H1 (cell line): ENCODE results near the gene PSMB5. TPM values are rescaled to one million over a fixed set of nuclear protein-coding genes. Genes with fewer than 3 reads are reported as not detected.
A peak's percentile ranks its signal among the peaks of the same experiment; 100 is the strongest.

ENCODE experiments used
- BACH1 ChIP-seq: IDR thresholded peaks from 2 replicates; pipeline ENCODE4 v1.6.1; 2012; ENCODE audit warnings: low read length, improper control_type of control experiment
- HDAC2 ChIP-seq, 2 experiments: fragments of 300-600 bp in 1 of 2; sonication (generic) in 1 of 2; IDR thresholded peaks; 2 replicates each; pipeline ENCODE4 v1.6.1; 2011 to 2012; ENCODE audit warnings: low read depth in 2 of 2, low read length in 2 of 2, mild to moderate bottlenecking in 2 of 2, moderate library complexity in 2 of 2, borderline replicate concordance in 1 of 2, inconsistent platforms in 1 of 2
- KDM1A ChIP-seq: fragments of 200-600, 300-600 bp; sonication (generic); IDR thresholded peaks from 2 replicates; pipeline ENCODE4 v1.7.1; 2016; ENCODE audit warnings: mild to moderate bottlenecking, low read length, borderline replicate concordance
- KDM5A ChIP-seq: fragments of 200-600 bp; IDR thresholded peaks from 2 replicates; pipeline ENCODE4 v1.7.1; 2012; ENCODE audit warnings: mild to moderate bottlenecking, low read length, inconsistent platforms, mixed read lengths
- RAD21 ChIP-seq, 2 experiments: IDR thresholded peaks in 1 of 2; conservative IDR thresholded peaks in 1 of 2; 2 replicates each; pipeline ENCODE4 v1.6.1; 2011; ENCODE audit warnings: low read depth in 2 of 2, low read length in 2 of 2, improper control_type of control experiment in 1 of 2, inconsistent platforms in 1 of 2, mild to moderate bottlenecking in 1 of 2, moderate library complexity in 1 of 2
- SIX5 ChIP-seq: IDR thresholded peaks from 2 replicates; pipeline ENCODE4 v1.6.1; 2011; ENCODE audit warnings: mild to moderate bottlenecking, low read depth, low read length
- SP1 ChIP-seq: IDR thresholded peaks from 2 replicates; pipeline ENCODE4 v1.6.1; 2011; ENCODE audit warnings: low read depth, low read length
- polyA plus RNA-seq, 7 experiments: library from polyadenylated mRNA; depleted of rRNA in 3 of 7; stranded (reverse) in 5 of 7; unstranded in 2 of 7; fragments of >200 nt in 5 of 7; fragments of 200-250 nt in 2 of 7; gene quantifications; 1 replicate in 5 of 7; 2 replicates in 1 of 7; 4 replicates in 1 of 7; pipeline versions ENCODE4 v1.2.1 to v1.2.3, GENCODE V29; 2011 to 2013; ENCODE audit warnings: missing spikeins in 2 of 7, mixed read lengths in 2 of 7
- total RNA-seq: library from RNA; stranded (reverse); fragmentation: NEBNext Ultra II Directional; extraction: Animal tissue kit (Norgen Biotek cat#: 25700); gene quantifications from 2 replicates; pipeline ENCODE4 v1.2.1, GENCODE V29; 2021
- TF ChIP-seq, protein P1 (sequence below): IDR thresholded peaks from 2 replicates; pipeline ENCODE4 v1.6.1; 2011; ENCODE audit warnings: low read depth, mild to moderate bottlenecking, low read length; ENCODE audit not compliant: insufficient read depth
- TF ChIP-seq, protein P2 (sequence below): fragments of 300-600 bp; sonication (generic); IDR thresholded peaks from 2 replicates; pipeline ENCODE4 v1.7.1; 2012; ENCODE audit warnings: low read length, moderate library complexity, mild to moderate bottlenecking, inconsistent platforms; ENCODE audit not compliant: insufficient replicate concordance

Gene PSMB5
- total and polyA plus RNA-seq, 2 of the 8 experiments (the other 6 are each of a cell fraction or from before 2014, with no cell fraction given) = 254 to 510 TPM

DNA sequence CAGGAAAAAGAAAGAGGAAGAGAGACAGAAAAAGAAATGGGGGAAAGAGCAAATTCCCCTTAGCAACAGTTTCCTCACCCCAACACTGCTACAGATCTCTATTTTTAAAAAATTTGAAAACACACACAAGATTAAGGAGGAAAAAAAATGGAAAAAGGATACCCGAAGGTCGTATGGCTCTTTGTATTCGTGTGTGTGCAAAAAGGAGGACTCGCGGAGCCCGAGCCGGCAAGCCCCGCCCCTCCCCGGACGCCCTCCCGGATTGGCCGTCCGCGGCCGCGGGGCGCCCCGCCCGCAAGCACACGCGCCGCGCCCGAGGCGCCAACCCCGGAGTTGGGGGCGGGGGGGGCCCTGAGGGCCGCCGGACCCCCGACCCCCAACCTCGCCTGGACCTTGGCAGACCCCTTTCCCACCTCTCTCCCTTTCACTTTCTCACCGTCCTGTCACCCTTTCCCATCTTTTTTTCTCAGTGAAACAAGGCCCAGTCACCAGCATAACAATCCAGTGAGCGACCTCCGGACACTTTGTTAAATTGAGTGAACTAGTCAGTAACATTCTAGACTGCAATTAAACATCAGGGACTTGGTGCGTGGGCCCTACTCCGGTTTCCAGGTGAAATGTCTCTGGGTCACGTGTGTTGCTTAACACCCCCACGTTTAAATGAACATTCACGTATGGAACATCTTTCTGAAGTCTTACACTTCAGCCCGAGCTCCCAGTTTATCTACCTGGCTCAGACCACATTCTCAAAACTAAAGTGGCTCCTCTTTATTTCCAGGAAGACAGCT lies 24.6 kb downstream of the PSMB5 start, which contains the start of gene C14orf93 (continued):
- TF ChIP-seq, protein P1, sequence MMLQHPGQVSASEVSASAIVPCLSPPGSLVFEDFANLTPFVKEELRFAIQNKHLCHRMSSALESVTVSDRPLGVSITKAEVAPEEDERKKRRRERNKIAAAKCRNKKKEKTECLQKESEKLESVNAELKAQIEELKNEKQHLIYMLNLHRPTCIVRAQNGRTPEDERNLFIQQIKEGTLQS = no peak
- TF ChIP-seq KDM1A (peak; percentile 99), BACH1 (no peak), SP1 (0 out of 2 replicates have a peak, but pooled peaks have one; percentile 7), SIX5 (no peak), HDAC2 (IDR thresholded peaks at IDR 0.05; ENCODE audit: borderline replicate concordance in 1 of 2, low read depth in 2 of 2, low read length in 2 of 2) (no peak), KDM5A (no peak), RAD21 (IDR thresholded peaks at IDR 0.05 in 1 of 2, conservative IDR thresholded peaks at IDR 0.05 in 1 of 2; ENCODE audit: low read depth in 2 of 2, low read length in 2 of 2) (no peak)
- TF ChIP-seq, protein P2, sequence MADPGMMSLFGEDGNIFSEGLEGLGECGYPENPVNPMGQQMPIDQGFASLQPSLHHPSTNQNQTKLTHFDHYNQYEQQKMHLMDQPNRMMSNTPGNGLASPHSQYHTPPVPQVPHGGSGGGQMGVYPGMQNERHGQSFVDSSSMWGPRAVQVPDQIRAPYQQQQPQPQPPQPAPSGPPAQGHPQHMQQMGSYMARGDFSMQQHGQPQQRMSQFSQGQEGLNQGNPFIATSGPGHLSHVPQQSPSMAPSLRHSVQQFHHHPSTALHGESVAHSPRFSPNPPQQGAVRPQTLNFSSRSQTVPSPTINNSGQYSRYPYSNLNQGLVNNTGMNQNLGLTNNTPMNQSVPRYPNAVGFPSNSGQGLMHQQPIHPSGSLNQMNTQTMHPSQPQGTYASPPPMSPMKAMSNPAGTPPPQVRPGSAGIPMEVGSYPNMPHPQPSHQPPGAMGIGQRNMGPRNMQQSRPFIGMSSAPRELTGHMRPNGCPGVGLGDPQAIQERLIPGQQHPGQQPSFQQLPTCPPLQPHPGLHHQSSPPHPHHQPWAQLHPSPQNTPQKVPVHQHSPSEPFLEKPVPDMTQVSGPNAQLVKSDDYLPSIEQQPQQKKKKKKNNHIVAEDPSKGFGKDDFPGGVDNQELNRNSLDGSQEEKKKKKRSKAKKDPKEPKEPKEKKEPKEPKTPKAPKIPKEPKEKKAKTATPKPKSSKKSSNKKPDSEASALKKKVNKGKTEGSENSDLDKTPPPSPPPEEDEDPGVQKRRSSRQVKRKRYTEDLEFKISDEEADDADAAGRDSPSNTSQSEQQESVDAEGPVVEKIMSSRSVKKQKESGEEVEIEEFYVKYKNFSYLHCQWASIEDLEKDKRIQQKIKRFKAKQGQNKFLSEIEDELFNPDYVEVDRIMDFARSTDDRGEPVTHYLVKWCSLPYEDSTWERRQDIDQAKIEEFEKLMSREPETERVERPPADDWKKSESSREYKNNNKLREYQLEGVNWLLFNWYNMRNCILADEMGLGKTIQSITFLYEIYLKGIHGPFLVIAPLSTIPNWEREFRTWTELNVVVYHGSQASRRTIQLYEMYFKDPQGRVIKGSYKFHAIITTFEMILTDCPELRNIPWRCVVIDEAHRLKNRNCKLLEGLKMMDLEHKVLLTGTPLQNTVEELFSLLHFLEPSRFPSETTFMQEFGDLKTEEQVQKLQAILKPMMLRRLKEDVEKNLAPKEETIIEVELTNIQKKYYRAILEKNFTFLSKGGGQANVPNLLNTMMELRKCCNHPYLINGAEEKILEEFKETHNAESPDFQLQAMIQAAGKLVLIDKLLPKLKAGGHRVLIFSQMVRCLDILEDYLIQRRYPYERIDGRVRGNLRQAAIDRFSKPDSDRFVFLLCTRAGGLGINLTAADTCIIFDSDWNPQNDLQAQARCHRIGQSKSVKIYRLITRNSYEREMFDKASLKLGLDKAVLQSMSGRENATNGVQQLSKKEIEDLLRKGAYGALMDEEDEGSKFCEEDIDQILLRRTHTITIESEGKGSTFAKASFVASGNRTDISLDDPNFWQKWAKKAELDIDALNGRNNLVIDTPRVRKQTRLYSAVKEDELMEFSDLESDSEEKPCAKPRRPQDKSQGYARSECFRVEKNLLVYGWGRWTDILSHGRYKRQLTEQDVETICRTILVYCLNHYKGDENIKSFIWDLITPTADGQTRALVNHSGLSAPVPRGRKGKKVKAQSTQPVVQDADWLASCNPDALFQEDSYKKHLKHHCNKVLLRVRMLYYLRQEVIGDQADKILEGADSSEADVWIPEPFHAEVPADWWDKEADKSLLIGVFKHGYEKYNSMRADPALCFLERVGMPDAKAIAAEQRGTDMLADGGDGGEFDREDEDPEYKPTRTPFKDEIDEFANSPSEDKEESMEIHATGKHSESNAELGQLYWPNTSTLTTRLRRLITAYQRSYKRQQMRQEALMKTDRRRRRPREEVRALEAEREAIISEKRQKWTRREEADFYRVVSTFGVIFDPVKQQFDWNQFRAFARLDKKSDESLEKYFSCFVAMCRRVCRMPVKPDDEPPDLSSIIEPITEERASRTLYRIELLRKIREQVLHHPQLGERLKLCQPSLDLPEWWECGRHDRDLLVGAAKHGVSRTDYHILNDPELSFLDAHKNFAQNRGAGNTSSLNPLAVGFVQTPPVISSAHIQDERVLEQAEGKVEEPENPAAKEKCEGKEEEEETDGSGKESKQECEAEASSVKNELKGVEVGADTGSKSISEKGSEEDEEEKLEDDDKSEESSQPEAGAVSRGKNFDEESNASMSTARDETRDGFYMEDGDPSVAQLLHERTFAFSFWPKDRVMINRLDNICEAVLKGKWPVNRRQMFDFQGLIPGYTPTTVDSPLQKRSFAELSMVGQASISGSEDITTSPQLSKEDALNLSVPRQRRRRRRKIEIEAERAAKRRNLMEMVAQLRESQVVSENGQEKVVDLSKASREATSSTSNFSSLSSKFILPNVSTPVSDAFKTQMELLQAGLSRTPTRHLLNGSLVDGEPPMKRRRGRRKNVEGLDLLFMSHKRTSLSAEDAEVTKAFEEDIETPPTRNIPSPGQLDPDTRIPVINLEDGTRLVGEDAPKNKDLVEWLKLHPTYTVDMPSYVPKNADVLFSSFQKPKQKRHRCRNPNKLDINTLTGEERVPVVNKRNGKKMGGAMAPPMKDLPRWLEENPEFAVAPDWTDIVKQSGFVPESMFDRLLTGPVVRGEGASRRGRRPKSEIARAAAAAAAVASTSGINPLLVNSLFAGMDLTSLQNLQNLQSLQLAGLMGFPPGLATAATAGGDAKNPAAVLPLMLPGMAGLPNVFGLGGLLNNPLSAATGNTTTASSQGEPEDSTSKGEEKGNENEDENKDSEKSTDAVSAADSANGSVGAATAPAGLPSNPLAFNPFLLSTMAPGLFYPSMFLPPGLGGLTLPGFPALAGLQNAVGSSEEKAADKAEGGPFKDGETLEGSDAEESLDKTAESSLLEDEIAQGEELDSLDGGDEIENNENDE = no peak
